Heart left ventricle (tissue), 16 donors: ENCODE measurements around the gene MED17. TPM values are rescaled to one million over a fixed set of nuclear protein-coding genes. Genes with fewer than 3 reads are reported as not detected.

Source experiments
- ATAC-seq, 4 donors: fragments of 200-7000 bp; cut with Tn5 transposase; one replicate each; pipeline ENCODE4 v1.9.1; 2020 to 2022; ENCODE audit warnings: moderate library complexity in 4 of 4, mild to moderate bottlenecking in 3 of 4, moderate number of reproducible peaks in 1 of 4
- DNase-seq, 5 donors: peaks; one replicate each; pipeline ENCODE4 v3.0.0-alpha.2; 2020
- H3K27ac ChIP-seq, 12 donors: fragments of 200-600 bp; sonication (generic) in 4 of 12; one replicate each; pipeline versions ENCODE4 v1.5.0 to v1.8.0; 2016 to 2022; ENCODE audit warnings: mild to moderate bottlenecking in 2 of 12
- H3K27me3 ChIP-seq, 9 donors: fragments of 200-600 bp; sonication (generic) in 2 of 9; one replicate each; pipeline versions ENCODE4 v1.5.1 to v1.8.0; 2016 to 2022; ENCODE audit warnings: mild to moderate bottlenecking in 3 of 9
- H3K36me3 ChIP-seq, 9 donors: fragments of 200-600 bp; sonication (generic) in 2 of 9; one replicate each; pipeline versions ENCODE4 v1.5.0 to v1.8.0; 2018 to 2022; ENCODE audit warnings: mild to moderate bottlenecking in 2 of 9
- H3K4me1 ChIP-seq, 12 donors: fragments of 200-600 bp; sonication (generic) in 4 of 12; one replicate each; pipeline versions ENCODE4 v1.5.0 to v1.8.0; 2016 to 2022; ENCODE audit warnings: mild to moderate bottlenecking in 3 of 12
- H3K4me3 ChIP-seq, 12 donors: fragments of 200-600 bp; sonication (generic) in 4 of 12; one replicate each; pipeline versions ENCODE4 v1.5.0 to v1.8.0; 2017 to 2022; ENCODE audit warnings: mild to moderate bottlenecking in 9 of 12, moderate library complexity in 4 of 12
- H3K9me3 ChIP-seq, 12 donors: fragments of 200-600 bp; sonication (generic) in 4 of 12; one replicate each; pipeline versions ENCODE4 v1.5.0 to v1.8.0; 2016 to 2022; ENCODE audit warnings: mild to moderate bottlenecking in 1 of 12
- POLR2A ChIP-seq, 2 donors: fragments of 450-650 bp; IDR thresholded peaks; one replicate each; pipeline ENCODE4 v1.6.1; 2017; ENCODE audit warnings: antibody characterized with exemption in 2 of 2, mild to moderate bottlenecking in 2 of 2, moderate library complexity in 2 of 2
- WGBS, 4 donors: extraction: QIAGEN DNeasy Blood & Tissue Kit in 2 of 4; methylation state at CpG; one replicate each; pipeline versions ENCODE4 v1.1.5 to v1.1.7; 2013 to 2018; 5-methylcytosine and 5-hydroxymethylcytosine counted together
- intact Hi-C, 10 donors: fragments of 100-400 bp; cut with DNase I; formaldehyde crosslinking; loops; one replicate each; pipeline versions ENCODE4 v1.11.1 to v1.14.2; 2022
- polyA plus RNA-seq, 2 donors: library from polyadenylated mRNA; stranded (reverse); fragments of 200-250 nt; gene quantifications; one replicate each; pipeline ENCODE4 v1.2.3, GENCODE V29; 2013
- total RNA-seq, 9 donors: library from RNA; depleted of rRNA in 2 of 9; stranded (reverse); fragments of >200 nt in 2 of 9; fragmentation: NEBNext Ultra II Directional in 3 of 9; extraction: Animal tissue kit (Norgen Biotek cat#: 25700) in 3 of 9; gene quantifications; one replicate each; pipeline versions ENCODE4 v1.1.0 to v1.2.4, GENCODE V29; 2016 to 2023
- TF ChIP-seq, protein P1 (sequence below), 12 donors: fragments of 200-600 bp; sonication (generic) in 4 of 12; IDR thresholded peaks; one replicate each; pipeline versions ENCODE4 v1.5.0 to v1.8.0; 2018 to 2022; ENCODE audit warnings: antibody characterized with exemption in 12 of 12, mild to moderate bottlenecking in 5 of 12
- donor health status: ischemic (EF 13 %, LVEDD 7.1; RV severe dilation, severe dysfunction).
- donor health status: healthy with polysubstance abuse.
- donor health status: DM: no; HTN: yes; CAD: no.
- donor health status: DM: no; HTN: no; CAD: no.
- donor health status: ischemic (EF 25% LVEDD 6.9; RV normal size, moderate dysfunction).
- donor health status: ischemic (EF 25% LVEDD 5.7; RV mildly dilated, moderate dysfunction).
- donor health status: healthy.
- donor health status: DM: yes; HTN: yes; CAD: no.
- donor health status: ischemic (EF 35%, LVEDD 5.7; RV mildly dilated, moderate dysfunction).
- donor health status: nonischemic (EF 11% LVEDD 7.7; RV severe dilation, severe dysfunction).
- donor health status: DM: yes; HTN: yes; CAD: no.
- donor health status: PGD.
- donor health status: ischemic (EF 29% LVEDD 5.4; RV normal size, mild dysfunction).
- donor health status: nonischemic (EF 23%, LVEDD 6.1; RV moderate dilation, normal function).

MED17 gene
- total and polyA plus RNA-seq, 11 donors = 9.2 to 28.6 (median 16.1) TPM

DNA sequence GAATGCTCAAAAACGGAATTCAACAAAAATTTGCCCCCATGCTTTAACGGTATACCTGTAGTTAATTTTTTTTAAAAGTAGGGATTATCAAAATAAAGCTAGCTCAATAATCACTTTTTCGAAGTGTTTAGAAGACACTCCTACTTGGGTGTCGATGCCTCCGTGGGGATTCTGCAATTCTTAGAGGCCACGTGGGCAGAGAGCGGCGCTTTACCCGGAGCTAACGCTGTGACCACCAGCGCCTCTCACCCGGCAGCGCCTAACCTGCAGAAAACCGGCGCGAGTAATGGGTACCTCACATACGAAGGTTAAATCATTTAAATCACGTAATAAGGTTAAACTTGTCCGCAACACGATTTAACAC, 43.4 kb upstream of the MED17 start:
- H3K36me3 ChIP-seq = peaks cover 0 to 45% (median 37%) of the 10 kb centered on the region in 9 donors
- DNase-seq = peak; percentile 35 to 74 (median 57)
- WGBS, 4 donors = 0 to 1% (median 1%) methylated on average over 20 of the region's 20 CpGs
- H3K27me3 ChIP-seq = no peaks in the 10 kb centered on the region
- peak; percentile 34 to 73 (median 58) for ATAC-seq
- no peaks in the 10 kb centered on the region for H3K9me3 ChIP-seq
- peaks cover 0 to 59% (median 48%) of the 10 kb centered on the region in 12 donors for H3K4me1 ChIP-seq
- H3K27ac ChIP-seq = peak overlapping the region; percentile 86 to 96 (median 94)
- TF ChIP-seq, protein P1, sequence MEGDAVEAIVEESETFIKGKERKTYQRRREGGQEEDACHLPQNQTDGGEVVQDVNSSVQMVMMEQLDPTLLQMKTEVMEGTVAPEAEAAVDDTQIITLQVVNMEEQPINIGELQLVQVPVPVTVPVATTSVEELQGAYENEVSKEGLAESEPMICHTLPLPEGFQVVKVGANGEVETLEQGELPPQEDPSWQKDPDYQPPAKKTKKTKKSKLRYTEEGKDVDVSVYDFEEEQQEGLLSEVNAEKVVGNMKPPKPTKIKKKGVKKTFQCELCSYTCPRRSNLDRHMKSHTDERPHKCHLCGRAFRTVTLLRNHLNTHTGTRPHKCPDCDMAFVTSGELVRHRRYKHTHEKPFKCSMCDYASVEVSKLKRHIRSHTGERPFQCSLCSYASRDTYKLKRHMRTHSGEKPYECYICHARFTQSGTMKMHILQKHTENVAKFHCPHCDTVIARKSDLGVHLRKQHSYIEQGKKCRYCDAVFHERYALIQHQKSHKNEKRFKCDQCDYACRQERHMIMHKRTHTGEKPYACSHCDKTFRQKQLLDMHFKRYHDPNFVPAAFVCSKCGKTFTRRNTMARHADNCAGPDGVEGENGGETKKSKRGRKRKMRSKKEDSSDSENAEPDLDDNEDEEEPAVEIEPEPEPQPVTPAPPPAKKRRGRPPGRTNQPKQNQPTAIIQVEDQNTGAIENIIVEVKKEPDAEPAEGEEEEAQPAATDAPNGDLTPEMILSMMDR (IDR thresholded peaks at IDR 0.05) = peak in 1 of 12 donors; percentile 18
- no peak for TF ChIP-seq POLR2A (IDR thresholded peaks at IDR 0.05)
- intact Hi-C loops = loop anchor here in 9 of 10 donors (1.0 to 5.0 kb wide), 2 partner anchors 42 to 44 kb away; partner anchors contain the start of gene MED17 (in 9 of the 9)
- H3K4me3 ChIP-seq = peak overlapping the region; percentile 57 to 92 (median 80)

DNA sequence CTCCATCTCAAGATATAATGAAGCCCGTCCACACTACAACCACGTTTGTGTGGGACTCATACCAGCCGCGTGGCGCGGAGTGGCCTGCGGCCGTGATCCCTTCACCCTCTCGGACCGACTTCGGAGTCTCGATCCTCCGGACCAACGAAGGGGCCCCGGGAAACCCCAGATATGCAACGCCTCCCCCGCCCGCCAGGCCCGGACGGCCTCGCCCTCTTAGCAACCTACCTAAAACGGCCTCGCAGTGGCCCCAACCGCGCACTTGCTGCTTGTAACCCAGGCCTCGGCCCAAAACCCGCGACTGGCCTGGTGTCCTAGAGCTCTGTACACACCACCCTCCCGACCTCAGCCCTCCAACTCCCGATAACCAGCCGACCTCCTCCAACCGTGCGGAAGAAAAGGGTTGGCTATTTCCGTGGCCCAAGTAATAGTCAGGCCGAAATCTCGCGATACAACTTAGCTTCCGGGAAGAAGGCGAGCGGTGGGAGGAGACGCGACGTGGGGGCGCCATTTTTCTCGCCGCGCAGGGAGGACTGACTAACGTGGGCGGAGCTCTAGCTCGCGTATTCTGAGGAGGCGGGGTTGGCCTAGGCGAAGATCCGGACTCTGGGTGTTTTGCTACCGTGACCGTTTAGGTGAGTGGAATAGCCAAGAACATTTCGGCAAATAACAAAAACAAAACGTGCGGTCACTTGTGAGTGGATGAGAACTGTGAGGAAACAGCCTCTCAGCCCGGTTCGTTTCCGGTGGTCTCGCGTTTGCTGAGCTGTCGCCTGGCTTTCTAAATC, 42.8 kb upstream of the MED17 start, which contains the start of the genes C11orf54 and TAF1D:
TSS of gene C11orf54 (plus strand) at position 579 of the 788 bp plus-strand sequence. CDS start 5,722 bp downstream, outside the sequence.
TSS of gene TAF1D (minus strand) at position 402 of the 788 bp plus-strand sequence. CDS start 2,191 bp downstream, outside the sequence.
- ATAC-seq (peak; percentile 96 to 98 (median 97)), DNase-seq (peak; percentile 98)
- Histone ChIP-seq H3K4me1 (peaks cover 0 to 60% (median 50%) of the 10 kb centered on the region in 12 donors), H3K9me3 (no peaks in the 10 kb centered on the region), H3K4me3 (peak within 1 kb of the TSS; percentile 57 to 92 (median 80)), H3K36me3 (peaks cover 0 to 39% (median 32%) of the 10 kb centered on the region in 9 donors), H3K27ac (peak within 1 kb of the TSS; percentile 86 to 96 (median 94)), H3K27me3 (no peaks in the 10 kb centered on the region)
- intact Hi-C loops = loop anchor here in 9 of 10 donors (1.0 to 5.0 kb wide), 2 partner anchors 41 to 43 kb away; partner anchors contain the start of gene MED17 (in 9 of the 9)
- TF ChIP-seq, protein P1 (IDR thresholded peaks at IDR 0.05) = peak in 4 of 12 donors; percentile 6 to 31 (median 12)
- peak in 1 of 2 donors; percentile 83 for TF ChIP-seq POLR2A (IDR thresholded peaks at IDR 0.05)
- 0 to 1% (median 0%) methylated on average over 43 to 65 of the region's 65 CpGs for WGBS, 4 donors

DNA sequence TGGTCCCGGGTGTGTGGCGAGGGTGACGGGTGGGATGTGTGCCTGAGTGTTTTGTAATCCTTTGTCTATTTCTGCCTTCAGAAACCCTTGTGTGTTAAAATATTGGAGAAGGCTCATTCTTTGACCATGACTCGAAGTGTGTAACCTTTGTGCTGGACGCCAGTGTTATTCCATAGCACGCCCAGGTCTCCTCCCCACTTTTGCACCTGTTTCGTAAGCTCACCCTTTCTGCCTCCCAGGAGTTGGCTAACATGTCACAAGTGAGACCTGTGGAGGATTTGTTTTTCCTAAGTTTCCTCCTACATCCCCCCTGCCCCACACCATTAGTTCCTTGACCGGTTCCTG, 42.2 kb upstream of the MED17 start:
- no peak for TF ChIP-seq POLR2A (IDR thresholded peaks at IDR 0.05)
- TF ChIP-seq, protein P1 (IDR thresholded peaks at IDR 0.05) = no peak
- intact Hi-C loops = loop anchor here in 9 of 10 donors (1.0 to 5.0 kb wide), 2 partner anchors 40 to 42 kb away; partner anchors contain the start of gene MED17 (in 9 of the 9)

DNA sequence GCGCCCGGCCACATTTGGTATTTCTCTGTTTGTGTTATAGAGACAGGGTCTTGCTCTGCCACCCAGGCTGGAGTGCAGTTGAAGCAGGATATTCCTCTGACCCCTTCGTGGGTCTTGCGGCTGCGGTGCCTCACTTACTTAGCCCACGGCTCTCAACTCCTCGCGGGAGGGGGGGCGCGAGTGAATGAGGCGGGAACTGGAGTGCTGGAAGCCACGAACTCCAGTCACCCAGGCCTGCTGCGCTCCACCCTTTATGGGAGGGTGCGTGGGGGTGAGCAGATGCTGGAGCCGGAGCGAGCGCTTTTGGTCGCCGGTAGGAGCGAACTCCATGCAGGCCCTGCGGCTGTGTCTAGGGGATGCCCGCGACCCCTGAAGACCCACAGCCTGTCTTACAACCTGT, 40.8 kb upstream of the MED17 start:
- DNase-seq = no peak
- Histone ChIP-seq H3K9me3 (no peaks in the 10 kb centered on the region), H3K4me1 (peaks cover 0 to 57% (median 37%) of the 10 kb centered on the region in 12 donors), H3K36me3 (peaks cover 0 to 21% (median 12%) of the 10 kb centered on the region in 9 donors), H3K4me3 (no peak overlapping the region), H3K27ac (peak overlapping the region in 2 of 12 donors; percentile 13 to 68), H3K27me3 (no peaks in the 10 kb centered on the region)
- intact Hi-C loops = loop anchor here in 8 of 10 donors (5.0 kb wide), 1 partner anchor 39 kb away; the partner anchor contains the start of gene MED17 (in 8 of the 8)
- no peak for TF ChIP-seq POLR2A (IDR thresholded peaks at IDR 0.05)
- TF ChIP-seq, protein P1 (IDR thresholded peaks at IDR 0.05) = no peak
- no peak for ATAC-seq
- WGBS, 4 donors = 93 to 97% (median 94%) methylated on average over 17 to 23 of the region's 23 CpGs

More for the DNA sequence above, 42.2 kb upstream of the MED17 start:
- ATAC-seq (peak; percentile 28 to 44 (median 36)), DNase-seq (no peak)
- peaks cover 0 to 33% (median 26%) of the 10 kb centered on the region in 9 donors for H3K36me3 ChIP-seq
- WGBS, 4 donors = 0 to 3% (median 2%) methylated on average over 8 of the region's 8 CpGs
- peak overlapping the region; percentile 57 to 92 (median 80) for H3K4me3 ChIP-seq
- peak overlapping the region; percentile 86 to 96 (median 94) for H3K27ac ChIP-seq
- H3K9me3 ChIP-seq = no peaks in the 10 kb centered on the region
- no peaks in the 10 kb centered on the region for H3K27me3 ChIP-seq
- H3K4me1 ChIP-seq = peaks cover 0 to 60% (median 51%) of the 10 kb centered on the region in 12 donors
